Fibroblast of the aortic adventitia (primary cell): ENCODE measurements around the gene ATP11A. TPM values are rescaled to one million over a fixed set of nuclear protein-coding genes. Genes with fewer than 3 reads are reported as not detected.

Experiments used
- DNase-seq: peaks from one replicate; pipeline ENCODE4 v3.0.0-alpha.2; 2010; ENCODE audit warnings: low read depth
- H3K4me3 ChIP-seq: 2 replicates; pipeline ENCODE4 v1.5.1; 2011; ENCODE audit warnings: low read depth, mild to moderate bottlenecking, control low read depth, low read length, moderate library complexity
- CTCF ChIP-seq: IDR thresholded peaks from 2 replicates; pipeline ENCODE4 v1.5.1; 2011; ENCODE audit warnings: mild to moderate bottlenecking, low read length, control low read depth, inconsistent platforms; ENCODE audit not compliant: insufficient read depth
- total RNA-seq: library from RNA; depleted of rRNA; stranded (reverse); fragments of >200 nt; gene quantifications from 2 replicates; pipeline ENCODE4 v1.2.3, GENCODE V29; 2012; ENCODE audit warnings: low replicate concordance

The ATP11A gene
- total RNA-seq, 1 donor: 8.9 TPM

GRCh38 chr13:112699322-112699918 lies 9.6 kb downstream of the ATP11A start:
- no peak for DNase-seq
- TF ChIP-seq CTCF: no peak
- no peak overlapping the region for H3K4me3 ChIP-seq

GRCh38 chr13:112700291-112701060 lies 10.6 kb downstream of the ATP11A start:
- DNase-seq: no peak
- no peak overlapping the region for H3K4me3 ChIP-seq

GRCh38 chr13:112702341-112702985 lies 12.6 kb downstream of the ATP11A start:
- H3K4me3 ChIP-seq: no peak overlapping the region
- no peak for DNase-seq
- no peak for TF ChIP-seq CTCF

More at GRCh38 chr13:112700291-112701060, 10.6 kb downstream of the ATP11A start:
- no peak for TF ChIP-seq CTCF

- DNase-seq: no peak
- TF ChIP-seq CTCF: no peak
- no peak overlapping the region for H3K4me3 ChIP-seq
Measured at GRCh38 chr13:112702986-112703379, 13.1 kb downstream of the ATP11A start.

GRCh38 chr13:112703449-112704284 lies 13.8 kb downstream of the ATP11A start:
- DNase-seq: no peak
- H3K4me3 ChIP-seq: no peak overlapping the region
- no peak for TF ChIP-seq CTCF
